ENCODE measurements around the gene SNRPA.

GRCh38 chr19:40717325-40717879 is 33.6 kb upstream of the SNRPA start:
- TF ChIP-seq CTCF (IDR thresholded peaks at IDR 0.05; ENCODE audit: borderline replicate concordance, extremely low read depth, low read length, poor library complexity, severe bottlenecking) (no peak), EZH2 (IDR thresholded peaks at IDR 0.05; ENCODE audit: borderline replicate concordance, low read depth, low read length, severe bottlenecking) (no peak)
